GM19240 (cell line): ENCODE data around the gene PHYH.
"Not testable (repeated sequence)": the region's sequence is repeated elsewhere in the genome, so short reads cannot be mapped to it uniquely, and the experiment has no call there.

Experiments used
- DNase-seq: peaks from one replicate; pipeline ENCODE4 v3.0.0; 2011; ENCODE audit warnings: low spot score; ENCODE audit not compliant: insufficient read length

PHYH gene

DNA sequence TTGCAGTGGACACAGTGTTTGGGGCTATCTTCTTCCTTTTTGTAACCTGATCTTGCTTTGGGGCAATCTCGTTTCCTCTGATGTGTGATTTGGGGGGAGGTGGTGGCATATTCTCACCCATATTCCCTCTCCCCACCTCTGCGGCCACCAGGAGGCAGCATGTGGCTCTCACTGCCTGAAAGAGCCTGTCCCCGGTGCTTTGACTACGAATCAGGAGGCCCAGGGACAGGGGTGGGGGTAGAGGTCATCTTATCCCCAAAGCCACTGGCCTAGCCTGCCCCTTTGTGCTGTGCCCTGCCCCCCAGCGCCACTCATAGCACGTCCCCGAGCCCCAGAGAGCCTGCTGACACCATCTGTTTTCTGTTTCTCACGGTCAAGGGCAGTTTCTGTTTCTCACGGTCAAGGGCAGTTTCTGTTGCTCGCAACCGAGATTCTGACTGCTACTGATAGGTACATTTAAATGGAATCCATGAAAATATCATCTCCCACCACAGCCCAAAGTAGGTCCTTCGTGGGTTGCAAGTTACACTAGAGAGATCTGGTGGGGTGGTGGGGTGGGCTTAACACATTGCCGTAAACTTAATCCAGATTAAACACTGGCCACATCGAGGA lies 28.2 kb downstream of the PHYH start:
- DNase-seq: peak; percentile 68

GRCh38 chr10:13270877-13271551 lies 28.9 kb downstream of the PHYH start:
- DNase-seq: no peak

GRCh38 chr10:13268841-13269240 lies 31.0 kb downstream of the PHYH start:
- DNase-seq: no peak

GRCh38 chr10:13268310-13268709 lies 31.6 kb downstream of the PHYH start:
- DNase-seq: no peak

DNA sequence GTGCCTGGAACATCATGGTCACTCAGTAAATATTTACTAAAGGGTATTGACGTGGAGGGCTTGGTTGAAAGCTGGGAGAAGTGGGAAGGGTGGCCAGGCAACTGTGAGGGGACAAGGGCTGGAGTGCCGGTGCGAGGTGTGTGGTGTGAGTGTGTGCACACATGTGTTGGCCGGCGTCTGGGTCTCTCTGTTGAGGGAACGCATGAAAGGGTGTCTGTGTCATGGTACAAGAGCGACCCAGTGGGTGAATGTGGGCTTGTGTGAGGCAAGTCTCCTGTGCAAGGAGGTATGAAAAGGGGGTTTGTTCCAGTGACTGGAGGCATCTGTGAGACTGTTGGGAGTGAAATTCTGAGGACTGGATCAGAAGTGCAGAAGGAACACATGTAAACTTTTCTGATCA lies 36.3 kb downstream of the PHYH start:
- DNase-seq: no peak

DNA sequence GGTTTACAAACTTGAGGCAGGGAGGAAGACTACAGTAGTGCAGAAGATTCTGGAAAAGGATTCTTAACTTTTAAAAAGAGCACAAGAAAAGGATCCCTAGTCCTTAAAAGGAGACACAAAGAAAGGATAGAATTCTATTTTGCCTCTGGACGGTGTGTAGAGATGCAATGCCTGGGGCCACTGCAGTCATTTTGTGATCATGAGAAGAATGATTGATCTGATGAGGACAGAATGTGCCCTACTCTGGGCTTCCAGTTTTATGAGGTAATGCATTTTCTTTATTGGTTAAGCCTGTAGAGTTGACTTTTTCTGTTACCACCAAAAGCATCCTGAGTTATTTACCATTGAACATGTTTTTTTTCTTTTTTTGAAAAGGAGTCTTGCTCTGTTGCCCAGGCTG lies 37.4 kb downstream of the PHYH start:
- no peak for DNase-seq

DNA sequence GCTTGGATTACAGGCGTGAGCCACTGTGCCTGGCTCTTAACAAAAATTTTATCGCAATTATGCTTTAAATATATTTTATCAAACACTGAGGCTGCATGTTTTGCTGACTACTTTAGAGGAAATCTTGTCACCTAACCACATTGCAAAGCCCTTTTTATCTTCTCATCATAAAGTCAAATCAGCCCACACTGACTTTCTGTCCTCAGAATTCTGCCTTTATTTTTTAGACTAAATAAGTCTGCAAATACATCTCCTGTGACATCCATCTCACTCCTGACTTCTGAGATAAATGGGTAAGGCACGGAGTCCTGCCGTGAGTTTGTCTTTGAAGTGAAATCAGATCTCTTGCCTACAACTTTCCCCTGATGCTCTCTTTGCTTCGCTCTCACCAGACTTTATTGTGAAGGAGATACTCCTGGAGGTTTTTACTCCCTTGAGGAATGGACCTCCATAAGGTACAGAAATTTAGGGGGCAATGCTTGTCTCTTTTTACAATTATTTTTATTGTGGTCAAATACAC lies 42.2 kb downstream of the PHYH start:
- DNase-seq: no peak

DNA sequence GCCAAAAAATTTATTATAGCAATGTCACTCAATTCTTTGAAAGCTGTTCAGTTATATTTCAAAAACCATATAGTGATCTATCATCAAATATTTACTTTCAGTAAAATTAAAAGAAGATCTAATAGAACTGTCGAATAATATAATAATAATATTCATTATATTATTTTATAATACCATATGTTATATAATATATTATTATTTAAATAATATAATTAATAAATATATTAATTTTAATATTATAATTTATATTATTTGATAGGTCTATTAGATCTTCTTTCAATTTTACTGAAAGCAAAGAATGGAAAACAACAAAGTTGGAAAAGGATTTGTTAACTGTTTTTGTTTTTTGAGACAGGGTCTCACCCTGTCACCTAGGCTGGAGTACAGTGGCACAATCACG lies 43.2 kb downstream of the PHYH start:
- no peak for DNase-seq

DNA sequence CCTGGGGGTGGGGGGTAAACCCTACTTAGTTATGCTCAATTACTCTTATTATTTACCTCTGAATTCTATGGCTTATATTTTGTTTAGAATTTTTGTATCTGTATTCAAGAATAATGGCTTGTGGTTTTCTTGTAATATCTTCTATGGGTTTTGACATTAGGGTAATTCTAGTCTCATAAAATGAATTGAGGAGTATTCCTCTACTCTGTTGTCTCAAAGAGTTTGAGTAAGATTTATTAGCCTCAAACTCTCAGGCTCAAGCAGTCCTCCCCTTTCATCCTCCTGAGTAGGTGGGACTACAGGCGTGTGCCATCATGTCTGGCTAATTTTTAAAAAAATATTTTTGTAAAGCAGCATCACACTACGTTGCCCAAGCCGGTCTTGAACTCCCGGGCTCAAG lies 46.1 kb downstream of the PHYH start:
- no peak for DNase-seq

- no peak for DNase-seq
These were observed 52.1 kb downstream of the PHYH start for GRCh38 chr10:13247784-13248183.

DNA sequence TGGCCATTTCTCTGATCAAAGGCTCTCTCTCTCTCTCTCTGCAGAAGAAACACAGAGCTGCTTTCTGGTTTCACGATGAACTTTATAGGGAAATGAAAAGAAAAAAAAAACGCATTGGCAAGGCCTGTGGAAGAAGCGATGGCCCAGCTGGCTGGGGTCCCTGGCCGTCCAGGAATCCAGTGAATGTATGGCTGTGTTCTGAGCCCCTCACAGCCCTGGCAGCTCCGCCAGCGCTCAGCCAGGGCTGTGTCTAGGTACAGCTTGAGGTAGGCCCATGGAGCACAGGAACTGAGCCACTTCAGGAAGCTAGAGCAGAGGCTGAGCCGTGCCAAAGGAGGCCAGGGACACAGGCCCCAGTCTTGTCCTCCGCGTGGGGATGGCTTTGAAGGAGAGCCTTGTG lies 52.6 kb downstream of the PHYH start:
- no peak for DNase-seq

DNA sequence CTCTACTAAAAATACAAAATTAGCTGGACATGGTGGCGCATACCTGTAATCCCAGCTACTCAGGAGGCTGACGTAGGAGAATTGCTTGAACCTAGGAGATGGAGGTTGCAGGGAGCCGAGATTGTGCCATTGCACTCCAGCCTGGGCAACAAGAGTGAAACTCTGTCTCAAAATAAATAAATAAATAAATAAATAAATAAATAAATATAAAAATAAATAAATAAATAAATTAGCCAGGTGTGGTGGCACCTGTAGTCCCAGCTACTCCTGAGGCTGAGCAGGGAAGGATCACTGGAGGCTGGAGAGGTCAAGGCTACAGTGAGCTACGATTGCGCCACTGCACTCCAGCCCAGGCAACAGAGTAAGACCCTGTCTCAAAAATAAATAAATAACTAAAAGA lies 57.6 kb downstream of the PHYH start:
- not testable (repeated sequence) for DNase-seq

- no peak for DNase-seq
These were observed 58.3 kb downstream of the PHYH start for GRCh38 chr10:13241613-13242012.

DNA sequence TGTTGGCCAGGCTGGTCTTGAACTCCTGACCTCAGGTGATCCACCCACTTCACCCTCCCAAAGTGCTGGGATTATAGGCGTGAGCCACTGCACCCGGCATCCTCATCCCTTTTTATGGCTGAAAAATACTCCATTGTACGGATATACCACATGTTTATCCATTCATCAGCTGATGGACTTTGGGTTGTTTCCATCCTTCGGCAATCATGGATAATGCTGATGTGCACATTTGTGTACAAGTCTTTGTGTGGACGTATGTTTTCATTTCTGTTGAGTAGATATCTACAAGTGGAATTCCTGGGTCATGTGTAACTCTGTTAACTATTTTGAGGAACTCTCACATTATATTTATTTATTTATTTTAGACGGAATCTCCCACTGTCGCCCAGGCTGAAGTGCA lies 59.9 kb downstream of the PHYH start:
- no peak for DNase-seq

- DNase-seq: no peak
These were observed 61.4 kb downstream of the PHYH start for GRCh38 chr10:13238271-13239077.

GRCh38 chr10:13236638-13237037 lies 63.2 kb downstream of the PHYH start:
- DNase-seq: no peak

GRCh38 chr10:13234736-13235135 lies 65.1 kb downstream of the PHYH start:
- not testable (repeated sequence) for DNase-seq

DNA sequence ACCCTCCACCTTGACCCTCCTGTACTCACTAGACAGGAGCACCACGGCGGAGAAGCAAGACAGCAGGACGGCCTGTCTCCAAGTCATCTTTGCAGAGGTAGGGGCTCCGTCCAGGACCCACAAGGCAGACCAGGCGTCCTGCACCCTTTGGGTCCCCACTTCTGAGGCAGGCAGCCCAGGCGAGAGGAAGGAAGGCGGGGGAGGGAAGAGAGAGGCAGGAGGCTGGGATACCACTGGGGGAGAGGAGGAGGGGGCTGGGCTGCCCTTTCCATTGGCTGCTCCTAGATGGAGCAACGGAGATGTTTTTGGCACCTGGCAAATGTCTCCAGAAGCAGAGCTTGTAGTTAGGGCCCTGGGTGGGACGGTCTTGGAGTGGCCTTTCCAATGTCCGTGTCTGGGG lies 65.7 kb downstream of the PHYH start, which contains the start of gene UCMA:
TSS of gene UCMA (minus strand) at position 203 of the 400 bp plus-strand sequence. CDS start at position 87, 116 bp downstream.
- DNase-seq: no peak

DNA sequence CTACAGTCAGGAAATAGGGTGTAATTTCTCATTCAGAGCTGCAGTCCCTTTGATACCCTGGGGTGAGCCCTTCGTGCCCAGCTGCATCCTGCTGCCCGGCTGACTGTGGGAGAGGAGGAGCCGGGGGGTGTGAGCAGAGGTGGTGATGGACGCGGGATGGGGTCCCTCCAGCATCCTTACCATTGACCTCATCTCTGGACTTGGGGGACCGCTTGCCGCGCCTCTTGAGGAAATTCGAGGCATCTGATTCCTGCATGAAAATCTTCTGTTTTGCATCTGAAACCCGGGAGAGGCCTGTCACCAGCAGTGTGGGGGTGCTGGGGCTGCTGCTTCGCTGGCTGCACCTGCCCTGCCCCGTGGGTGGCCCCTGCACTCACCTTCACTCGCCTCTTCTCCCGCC lies 66.5 kb downstream of the PHYH start:
- no peak for DNase-seq

- DNase-seq: no peak
These were observed 68.1 kb downstream of the PHYH start for GRCh38 chr10:13231808-13232207.

DNA sequence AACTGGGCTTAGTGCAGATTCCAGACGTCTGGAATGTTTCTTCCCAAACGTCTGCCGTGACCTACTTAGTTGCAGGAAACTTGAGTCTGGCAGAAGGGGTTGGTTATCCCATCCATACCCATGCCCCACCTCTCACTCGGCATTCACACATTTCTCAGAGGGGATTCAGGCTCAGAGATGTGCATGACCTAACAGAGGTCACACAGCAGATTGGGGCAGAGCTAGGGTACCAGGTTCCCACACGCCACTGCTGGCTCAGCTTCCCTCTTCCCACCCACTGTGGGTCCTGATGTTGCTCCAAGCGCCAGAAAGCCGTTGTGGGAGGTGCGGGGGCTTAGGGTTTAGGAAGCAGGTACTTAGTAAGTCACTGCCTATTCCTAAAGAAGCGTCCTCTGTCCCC lies 68.7 kb downstream of the PHYH start:
- DNase-seq: no peak
